GM10266 (cell line): ENCODE results near the gene SYNM.

ENCODE experiments used
- DNase-seq: peaks from one replicate; pipeline ENCODE4 v3.0.0; 2012; ENCODE audit errors: extremely low spot score
- TF ChIP-seq, protein P1 (sequence below): IDR thresholded peaks from 2 replicates; pipeline ENCODE4 v1.5.1; 2012; ENCODE audit warnings: mild to moderate bottlenecking, low read depth; ENCODE audit not compliant: control insufficient read depth, insufficient read depth; ENCODE audit errors: missing control alignments

SYNM gene

DNA sequence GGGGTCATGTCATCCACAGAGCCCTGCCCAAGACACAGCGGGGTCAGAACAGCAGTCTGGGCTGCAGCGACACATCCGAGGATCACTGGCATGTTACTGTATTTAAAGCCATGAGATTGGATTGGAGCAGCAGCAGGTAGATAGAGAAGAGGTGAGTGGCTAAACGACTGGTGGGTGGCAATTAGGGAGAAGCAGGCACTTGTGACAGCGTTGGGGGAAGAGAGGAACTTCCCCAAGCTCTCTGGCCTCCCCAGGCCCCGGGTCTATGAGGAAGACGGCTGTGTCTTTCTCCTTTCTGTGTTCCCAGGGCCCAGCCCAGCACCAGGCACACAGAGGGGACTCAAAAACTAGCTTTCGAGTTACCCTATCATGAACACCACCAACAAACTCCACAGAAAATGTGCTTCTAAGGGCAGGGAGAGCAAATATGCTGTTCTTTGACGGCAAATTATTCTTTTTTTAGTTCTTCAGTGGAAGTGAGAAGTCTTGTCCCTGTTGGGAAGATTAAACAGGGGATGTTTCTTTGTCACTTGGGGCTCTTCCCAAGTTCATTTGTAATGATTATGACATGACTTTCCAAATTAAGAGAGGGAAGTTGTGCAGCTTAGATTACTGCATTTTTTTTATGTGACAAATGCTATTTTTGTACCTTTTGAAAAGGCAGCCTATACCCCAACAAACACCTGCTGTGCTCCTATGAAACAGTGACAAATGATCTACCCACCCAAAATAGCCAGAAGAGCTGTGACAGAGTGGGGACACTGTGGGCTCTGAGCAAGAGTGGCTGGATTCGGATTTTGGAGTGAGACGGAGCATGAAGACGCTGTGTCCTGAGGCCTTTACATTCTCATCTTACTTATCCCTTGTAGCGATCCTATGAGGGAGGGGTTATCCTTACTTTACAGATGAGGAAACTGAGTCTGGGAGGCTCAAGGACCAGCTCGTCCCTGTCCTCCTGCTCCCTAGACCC is 7.2 kb upstream of the SYNM start:
- TF ChIP-seq, protein P1, sequence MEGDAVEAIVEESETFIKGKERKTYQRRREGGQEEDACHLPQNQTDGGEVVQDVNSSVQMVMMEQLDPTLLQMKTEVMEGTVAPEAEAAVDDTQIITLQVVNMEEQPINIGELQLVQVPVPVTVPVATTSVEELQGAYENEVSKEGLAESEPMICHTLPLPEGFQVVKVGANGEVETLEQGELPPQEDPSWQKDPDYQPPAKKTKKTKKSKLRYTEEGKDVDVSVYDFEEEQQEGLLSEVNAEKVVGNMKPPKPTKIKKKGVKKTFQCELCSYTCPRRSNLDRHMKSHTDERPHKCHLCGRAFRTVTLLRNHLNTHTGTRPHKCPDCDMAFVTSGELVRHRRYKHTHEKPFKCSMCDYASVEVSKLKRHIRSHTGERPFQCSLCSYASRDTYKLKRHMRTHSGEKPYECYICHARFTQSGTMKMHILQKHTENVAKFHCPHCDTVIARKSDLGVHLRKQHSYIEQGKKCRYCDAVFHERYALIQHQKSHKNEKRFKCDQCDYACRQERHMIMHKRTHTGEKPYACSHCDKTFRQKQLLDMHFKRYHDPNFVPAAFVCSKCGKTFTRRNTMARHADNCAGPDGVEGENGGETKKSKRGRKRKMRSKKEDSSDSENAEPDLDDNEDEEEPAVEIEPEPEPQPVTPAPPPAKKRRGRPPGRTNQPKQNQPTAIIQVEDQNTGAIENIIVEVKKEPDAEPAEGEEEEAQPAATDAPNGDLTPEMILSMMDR, result no peak
- DNase-seq, result no peak

DNA sequence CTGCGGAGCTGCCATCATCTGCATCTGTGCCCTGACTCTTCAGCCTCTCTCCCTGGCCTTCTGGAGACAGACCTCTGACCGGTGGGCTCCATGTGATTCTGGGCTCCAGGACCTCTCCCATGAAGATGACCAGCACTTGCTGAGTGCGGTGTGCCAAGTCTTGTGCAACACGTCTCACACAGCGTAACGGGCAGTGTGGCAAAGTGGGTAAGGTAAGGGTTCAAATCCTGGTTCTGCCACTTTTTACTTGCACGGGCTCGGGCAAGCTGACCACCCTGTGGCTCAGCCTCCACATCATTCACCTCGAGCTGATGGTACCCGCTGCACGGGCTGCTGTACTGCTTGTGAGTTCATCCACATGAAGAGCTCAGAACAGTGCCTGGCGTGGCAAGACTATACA is 6.5 kb upstream of the SYNM start:
- TF ChIP-seq, protein P1, result no peak
- no peak for DNase-seq

DNA sequence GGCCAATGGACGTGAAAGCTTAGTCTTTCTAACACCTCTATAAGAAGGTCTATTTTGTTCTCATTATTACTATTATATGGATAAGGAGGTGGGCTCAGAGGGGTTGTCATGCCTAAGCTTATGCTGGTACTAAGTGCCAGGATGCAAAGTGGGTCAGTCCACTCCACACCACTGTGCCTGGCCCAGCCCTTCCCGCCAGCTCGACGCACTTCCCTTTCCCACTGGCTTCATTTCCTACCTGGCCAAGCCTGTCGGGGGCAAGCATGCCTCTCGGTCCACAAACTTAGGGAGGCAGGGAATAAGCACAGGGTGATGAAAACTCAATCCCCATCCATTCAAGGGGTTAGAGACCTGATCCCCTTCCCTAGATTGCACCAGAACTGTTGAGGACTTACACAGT is 5.9 kb upstream of the SYNM start:
- no peak for DNase-seq
- TF ChIP-seq, protein P1, result no peak

DNA sequence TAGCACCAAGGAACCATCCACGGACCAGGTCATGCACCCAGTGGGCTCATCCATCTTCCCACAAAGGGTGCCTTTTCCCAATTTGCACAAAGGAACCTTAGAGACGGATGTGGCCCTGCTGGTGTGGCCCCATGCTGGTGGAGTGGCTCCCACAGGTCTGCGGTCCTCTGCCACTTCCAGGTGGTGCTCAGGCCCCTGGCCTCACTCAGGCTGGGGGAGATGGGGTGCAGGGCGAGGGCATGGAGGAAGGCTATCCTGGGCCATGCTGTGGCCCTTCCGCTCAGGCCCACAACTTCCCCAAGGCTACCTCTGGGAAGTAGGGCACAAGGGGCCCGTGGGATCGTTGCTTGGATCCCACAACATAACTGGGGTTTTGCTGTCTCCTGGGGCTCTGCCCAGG is 5.2 kb upstream of the SYNM start:
- TF ChIP-seq, protein P1, result no peak
- no peak for DNase-seq

DNA sequence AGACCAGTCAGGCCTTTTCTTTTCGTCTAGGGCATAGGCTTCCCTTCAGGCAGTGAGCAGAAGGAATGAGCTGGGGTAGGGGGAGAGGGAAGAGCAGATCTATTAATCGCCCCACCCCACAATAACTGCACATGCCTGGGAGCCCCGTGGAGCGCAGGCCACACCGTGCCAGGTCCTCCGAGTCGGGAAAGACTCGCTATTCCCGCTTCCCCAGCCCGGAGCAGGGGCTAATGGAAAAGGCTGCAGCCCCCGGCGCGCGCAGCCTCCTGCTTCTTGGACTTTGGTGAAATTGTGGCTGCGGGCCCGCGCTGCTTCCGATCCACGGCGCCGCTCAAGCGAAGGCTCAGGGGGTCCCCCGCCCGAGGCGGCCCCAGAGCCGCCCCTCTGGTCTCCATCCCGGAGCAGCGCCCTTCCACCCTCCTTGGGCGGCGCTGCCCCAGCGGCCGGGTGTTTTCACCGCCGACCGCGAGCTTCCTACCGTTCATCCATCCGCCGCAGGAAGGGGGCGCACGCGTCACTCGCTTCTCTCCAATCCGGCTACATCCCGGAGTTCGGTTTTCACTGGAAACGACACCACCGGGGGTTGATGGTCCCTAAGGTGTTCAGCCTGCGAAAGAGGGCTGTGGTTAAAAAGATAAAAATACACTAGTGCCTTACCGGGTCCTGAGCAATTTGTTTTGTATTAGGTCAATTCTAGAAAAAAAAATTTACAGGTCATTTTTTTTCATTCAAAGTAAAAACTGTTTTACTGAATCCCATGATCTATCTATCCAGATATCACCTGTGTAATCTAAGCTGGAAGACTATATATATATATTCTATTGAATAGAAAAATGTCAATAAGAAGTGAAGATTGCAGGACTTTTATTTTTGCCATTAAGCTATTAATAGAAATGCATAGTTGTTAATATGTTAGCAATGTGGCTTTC is 4.4 kb upstream of the SYNM start:
- peak; percentile 59 for DNase-seq
- TF ChIP-seq, protein P1, result peak; percentile 69

DNA sequence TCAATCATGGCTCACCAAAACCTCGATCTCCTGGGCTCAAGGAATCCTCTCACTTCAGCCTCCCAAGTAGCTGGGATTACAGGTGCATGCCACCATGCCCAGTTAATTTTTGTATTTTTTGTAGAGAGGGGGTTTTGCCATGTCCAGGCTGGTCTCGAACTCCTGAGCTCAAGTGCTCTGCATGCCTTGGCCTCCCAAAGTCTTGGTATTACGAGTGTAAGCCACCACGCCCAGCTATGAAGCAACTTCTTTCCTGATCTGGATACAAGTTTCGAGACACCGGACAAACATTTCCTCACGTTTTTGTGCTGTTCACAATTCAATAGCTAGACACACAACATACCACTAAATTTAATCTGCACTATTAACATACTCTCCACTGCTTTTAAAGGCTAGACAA is 3.4 kb upstream of the SYNM start:
- TF ChIP-seq, protein P1, result no peak
- no peak for DNase-seq
